Measurements from ENCODE around the gene VSX1. TPM values are rescaled to one million over a fixed set of nuclear protein-coding genes. Genes with fewer than 3 reads are reported as not detected.

VSX1 gene
- total RNA-seq, 4 donors from 2014 or later: not detected

DNA sequence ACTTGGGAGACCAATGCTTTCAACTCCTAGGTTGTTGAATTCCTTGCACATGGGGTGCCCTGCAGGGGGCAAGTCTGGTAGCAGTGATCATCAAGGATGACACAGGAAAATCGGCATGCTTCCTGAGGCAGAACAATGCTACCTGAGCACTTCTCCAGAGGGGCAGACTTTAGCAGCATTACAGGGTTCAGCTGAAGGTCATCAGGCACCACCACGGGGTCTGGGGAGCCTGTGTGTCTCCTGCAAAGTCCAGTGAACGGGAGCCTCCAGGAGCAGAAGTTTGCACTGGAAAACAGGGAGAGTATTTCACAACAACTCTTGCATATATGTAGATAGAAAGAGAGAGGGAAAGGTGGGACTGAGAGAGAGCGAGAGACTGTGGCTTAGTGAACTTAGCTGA, 10.2 kb downstream of the VSX1 start:
- Histone ChIP-seq H3K9me3 (no peaks in the 10 kb centered on the region), H3K4me3 (no peak overlapping the region), H3K36me3 (no peaks in the 10 kb centered on the region), H3K4me1 (peaks cover 0 to 3% (median 0%) of the 10 kb centered on the region in 3 donors), H3K27me3 (peaks cover 45% of the 10 kb centered on the region), H3K27ac (no peak overlapping the region)
- ATAC-seq: no peak
- TF ChIP-seq, protein P1, sequence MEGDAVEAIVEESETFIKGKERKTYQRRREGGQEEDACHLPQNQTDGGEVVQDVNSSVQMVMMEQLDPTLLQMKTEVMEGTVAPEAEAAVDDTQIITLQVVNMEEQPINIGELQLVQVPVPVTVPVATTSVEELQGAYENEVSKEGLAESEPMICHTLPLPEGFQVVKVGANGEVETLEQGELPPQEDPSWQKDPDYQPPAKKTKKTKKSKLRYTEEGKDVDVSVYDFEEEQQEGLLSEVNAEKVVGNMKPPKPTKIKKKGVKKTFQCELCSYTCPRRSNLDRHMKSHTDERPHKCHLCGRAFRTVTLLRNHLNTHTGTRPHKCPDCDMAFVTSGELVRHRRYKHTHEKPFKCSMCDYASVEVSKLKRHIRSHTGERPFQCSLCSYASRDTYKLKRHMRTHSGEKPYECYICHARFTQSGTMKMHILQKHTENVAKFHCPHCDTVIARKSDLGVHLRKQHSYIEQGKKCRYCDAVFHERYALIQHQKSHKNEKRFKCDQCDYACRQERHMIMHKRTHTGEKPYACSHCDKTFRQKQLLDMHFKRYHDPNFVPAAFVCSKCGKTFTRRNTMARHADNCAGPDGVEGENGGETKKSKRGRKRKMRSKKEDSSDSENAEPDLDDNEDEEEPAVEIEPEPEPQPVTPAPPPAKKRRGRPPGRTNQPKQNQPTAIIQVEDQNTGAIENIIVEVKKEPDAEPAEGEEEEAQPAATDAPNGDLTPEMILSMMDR (IDR thresholded peaks at IDR 0.05): no peak
- TF ChIP-seq POLR2AphosphoS5 (IDR thresholded peaks at IDR 0.05): no peak
- TF ChIP-seq EP300 (IDR thresholded peaks at IDR 0.05): no peak
- no peak for TF ChIP-seq POLR2A (IDR thresholded peaks at IDR 0.05)
- 17 to 24% methylated on average over 3 to 4 of the region's 4 CpGs for WGBS, 2 donors (ENCODE audit: low coverage in 1 of 2)

DNA sequence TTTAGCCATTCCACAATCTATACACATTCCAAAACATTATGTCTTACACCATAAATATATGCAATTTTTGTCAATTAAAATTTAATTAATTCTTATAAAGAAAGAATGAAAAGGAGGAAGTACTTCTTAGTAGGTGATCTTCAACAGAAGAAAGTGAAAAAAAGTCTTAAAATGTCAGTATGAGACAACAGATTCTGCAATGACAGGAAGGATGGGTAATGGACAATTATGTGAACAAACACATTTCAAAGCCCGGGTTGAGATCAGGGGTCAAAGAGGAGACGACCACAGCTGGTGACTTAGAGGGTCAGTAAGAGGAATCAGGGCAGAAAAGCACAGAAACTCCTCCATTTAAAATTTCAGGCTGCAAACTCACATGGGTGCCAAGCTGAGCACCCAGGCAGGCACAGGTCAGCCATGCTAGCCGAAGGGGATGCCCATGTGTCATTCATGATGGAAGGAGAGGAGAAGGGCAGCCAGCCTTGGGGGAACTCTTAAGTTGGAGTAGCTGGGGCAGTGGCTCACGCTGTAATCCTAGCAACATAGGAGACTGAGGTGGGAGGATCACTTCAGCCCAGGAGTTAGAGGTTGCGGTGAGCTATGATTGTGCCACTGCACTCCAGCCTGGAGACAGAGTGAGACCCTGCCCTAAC, 11.0 kb downstream of the VSX1 start:
- no peaks in the 10 kb centered on the region for H3K9me3 ChIP-seq
- no peak overlapping the region for H3K27ac ChIP-seq
- ATAC-seq: no peak
- H3K4me3 ChIP-seq: no peak overlapping the region
- no peaks in the 10 kb centered on the region for H3K36me3 ChIP-seq
- TF ChIP-seq, protein P1 (IDR thresholded peaks at IDR 0.05): no peak
- TF ChIP-seq POLR2A (IDR thresholded peaks at IDR 0.05) (no peak), EP300 (IDR thresholded peaks at IDR 0.05) (no peak), POLR2AphosphoS5 (IDR thresholded peaks at IDR 0.05) (no peak)
- peaks cover 38% of the 10 kb centered on the region for H3K27me3 ChIP-seq
- peaks cover 0 to 7% (median 0%) of the 10 kb centered on the region in 3 donors for H3K4me1 ChIP-seq
- 47 to 48% methylated on average over 3 to 5 of the region's 5 CpGs for WGBS, 2 donors (ENCODE audit: low coverage in 1 of 2)

DNA sequence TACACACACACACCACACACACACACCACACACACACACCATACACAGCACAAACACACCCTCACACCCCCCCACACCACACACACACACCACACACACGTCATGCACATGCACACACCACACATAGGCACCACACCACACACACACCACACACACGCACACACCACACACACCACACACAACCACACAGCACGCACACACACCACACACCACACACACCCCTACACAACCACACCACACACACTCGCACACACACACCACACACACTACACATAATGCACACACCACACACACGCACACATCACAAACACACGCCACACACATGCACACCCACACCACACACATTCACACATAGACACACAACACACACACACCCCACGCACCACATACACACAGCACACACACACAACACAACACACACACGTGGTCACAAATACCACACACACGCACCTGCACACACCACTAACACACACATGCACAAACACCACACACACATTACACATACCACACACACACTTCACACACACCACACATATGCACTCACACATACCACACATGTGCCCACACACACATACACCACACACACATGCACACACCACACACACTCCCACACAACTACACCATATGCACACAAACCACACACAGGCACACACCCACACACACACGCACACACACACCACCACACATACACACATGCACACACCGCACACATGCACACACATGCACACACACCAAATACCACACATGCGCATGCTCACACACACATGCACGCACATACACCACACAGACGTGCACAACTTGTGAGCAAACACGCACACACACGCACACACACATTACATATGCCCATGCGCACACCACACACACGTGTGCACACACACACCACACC, 14.6 kb downstream of the VSX1 start:
- Histone ChIP-seq H3K36me3 (no peaks in the 10 kb centered on the region), H3K4me1 (peaks cover 0 to 13% (median 0%) of the 10 kb centered on the region in 3 donors), H3K27me3 (peaks cover 31% of the 10 kb centered on the region), H3K4me3 (no peak overlapping the region), H3K27ac (no peak overlapping the region), H3K9me3 (no peaks in the 10 kb centered on the region)
- TF ChIP-seq POLR2AphosphoS5 (IDR thresholded peaks at IDR 0.05) (no peak), POLR2A (IDR thresholded peaks at IDR 0.05) (no peak), EP300 (IDR thresholded peaks at IDR 0.05) (no peak)
- TF ChIP-seq, protein P1 (IDR thresholded peaks at IDR 0.05): no peak
- WGBS, 2 donors (ENCODE audit: low coverage in 1 of 2): 90% methylated on average over 14 to 17 of the region's 18 CpGs
- no peak for ATAC-seq

DNA sequence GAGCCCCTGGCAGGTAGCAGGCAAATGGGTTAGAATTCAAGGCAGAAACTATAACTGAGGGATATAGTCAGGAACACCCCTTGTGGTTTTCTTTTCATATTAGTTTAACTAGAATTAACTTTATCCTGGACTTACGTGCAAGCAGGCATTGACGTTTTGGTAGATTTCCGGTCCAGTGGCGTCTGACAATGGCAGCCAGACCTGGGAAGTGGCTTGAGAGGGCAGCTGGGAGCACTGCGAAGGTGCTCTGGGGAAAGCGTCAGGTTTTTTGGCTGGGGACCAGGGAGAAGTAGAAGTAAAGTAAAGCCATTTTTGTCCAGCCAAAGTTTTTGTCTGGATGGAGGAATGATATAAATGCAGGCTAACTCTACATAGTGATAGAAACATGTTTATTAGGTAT, 15.6 kb downstream of the VSX1 start:
- 10% methylated on average over 6 of the region's 6 CpGs; no CpG with 5 or more reads in 1 of the 2 donors for WGBS, 2 donors (ENCODE audit: low coverage in 1 of 2)
- Histone ChIP-seq H3K36me3 (no peaks in the 10 kb centered on the region), H3K4me3 (no peak overlapping the region), H3K27me3 (peaks cover 21% of the 10 kb centered on the region), H3K27ac (no peak overlapping the region), H3K9me3 (no peaks in the 10 kb centered on the region), H3K4me1 (peaks cover 0 to 13% (median 0%) of the 10 kb centered on the region in 3 donors)
- no peak for ATAC-seq
- TF ChIP-seq POLR2A (IDR thresholded peaks at IDR 0.05): no peak
- TF ChIP-seq EP300 (IDR thresholded peaks at IDR 0.05): no peak
- TF ChIP-seq, protein P1 (IDR thresholded peaks at IDR 0.05): no peak
- TF ChIP-seq POLR2AphosphoS5 (IDR thresholded peaks at IDR 0.05): no peak

Data from gastroesophageal sphincter (tissue), 4 donors.